ENCODE results near the gene TEAD1. TPM values are rescaled to one million over a fixed set of nuclear protein-coding genes. Genes with fewer than 3 reads are reported as not detected.

The TEAD1 gene
- total RNA-seq, 2 donors from 2014 or later = 0.05 to 0.55 TPM

GRCh38 chr11:12777208-12777874 is 103.1 kb downstream of the TEAD1 start:
- Mint-ChIP-seq H3K27ac (no peak overlapping the region), H3K4me1 (no peaks in the 10 kb centered on the region), H3K36me3 (ENCODE audit: low read depth) (no peaks in the 10 kb centered on the region), H3K27me3 (peaks cover 34% of the 10 kb centered on the region), H3K4me3 (no peak overlapping the region)
- ATAC-seq (no peak), DNase-seq (no peak)
- H3K9me3 ChIP-seq (ENCODE audit: control insufficient read depth, low read length, poor library complexity, severe bottlenecking) = no peaks in the 10 kb centered on the region

GRCh38 chr11:12778240-12778905 is 104.2 kb downstream of the TEAD1 start:
- DNase-seq = no peak
- H3K9me3 ChIP-seq (ENCODE audit: control insufficient read depth, low read length, poor library complexity, severe bottlenecking) = no peaks in the 10 kb centered on the region
- H3K4me3 Mint-ChIP-seq = no peak overlapping the region
- no peaks in the 10 kb centered on the region for H3K4me1 Mint-ChIP-seq
- H3K36me3 Mint-ChIP-seq (ENCODE audit: low read depth) = peaks cover 3% of the 10 kb centered on the region
- H3K27ac Mint-ChIP-seq = no peak overlapping the region
- H3K27me3 Mint-ChIP-seq = peaks cover 39% of the 10 kb centered on the region
- ATAC-seq = no peak

GRCh38 chr11:12783765-12784164 is 109.5 kb downstream of the TEAD1 start:
- Mint-ChIP-seq H3K36me3 (ENCODE audit: low read depth) (peaks cover 3% of the 10 kb centered on the region), H3K27ac (no peak overlapping the region), H3K27me3 (peaks cover 39% of the 10 kb centered on the region), H3K4me3 (no peak overlapping the region), H3K4me1 (peaks cover 6% of the 10 kb centered on the region)
- H3K9me3 ChIP-seq (ENCODE audit: control insufficient read depth, low read length, poor library complexity, severe bottlenecking) = no peaks in the 10 kb centered on the region
- DNase-seq (no peak), ATAC-seq (no peak)

- Mint-ChIP-seq H3K27me3 (peaks cover 32% of the 10 kb centered on the region), H3K4me3 (no peak overlapping the region), H3K4me1 (peaks cover 6% of the 10 kb centered on the region), H3K27ac (no peak overlapping the region), H3K36me3 (ENCODE audit: low read depth) (peaks cover 3% of the 10 kb centered on the region)
- no peaks in the 10 kb centered on the region for H3K9me3 ChIP-seq (ENCODE audit: control insufficient read depth, low read length, poor library complexity, severe bottlenecking)
- DNase-seq (no peak), ATAC-seq (no peak)
These were observed 110.2 kb downstream of the TEAD1 start for GRCh38 chr11:12784445-12784844.

GRCh38 chr11:12784987-12785386 is 110.8 kb downstream of the TEAD1 start:
- Mint-ChIP-seq H3K4me1 (peaks cover 6% of the 10 kb centered on the region), H3K27me3 (peaks cover 29% of the 10 kb centered on the region), H3K4me3 (no peak overlapping the region), H3K27ac (no peak overlapping the region), H3K36me3 (ENCODE audit: low read depth) (peaks cover 3% of the 10 kb centered on the region)
- ATAC-seq (no peak), DNase-seq (no peak)
- H3K9me3 ChIP-seq (ENCODE audit: control insufficient read depth, low read length, poor library complexity, severe bottlenecking) = no peaks in the 10 kb centered on the region

- Mint-ChIP-seq H3K27ac (no peak overlapping the region), H3K36me3 (ENCODE audit: low read depth) (peaks cover 3% of the 10 kb centered on the region), H3K4me1 (peaks cover 6% of the 10 kb centered on the region), H3K4me3 (no peak overlapping the region), H3K27me3 (peaks cover 36% of the 10 kb centered on the region)
- H3K9me3 ChIP-seq (ENCODE audit: control insufficient read depth, low read length, poor library complexity, severe bottlenecking) = no peaks in the 10 kb centered on the region
- ATAC-seq (no peak), DNase-seq (no peak)
These were observed 111.7 kb downstream of the TEAD1 start for GRCh38 chr11:12785901-12786300.

GRCh38 chr11:12786450-12786849 is 112.2 kb downstream of the TEAD1 start:
- H3K27me3 Mint-ChIP-seq = peaks cover 40% of the 10 kb centered on the region
- no peak for DNase-seq
- H3K36me3 Mint-ChIP-seq (ENCODE audit: low read depth) = peaks cover 3% of the 10 kb centered on the region
- no peak overlapping the region for H3K27ac Mint-ChIP-seq
- peaks cover 6% of the 10 kb centered on the region for H3K4me1 Mint-ChIP-seq
- ATAC-seq = no peak
- H3K9me3 ChIP-seq (ENCODE audit: control insufficient read depth, low read length, poor library complexity, severe bottlenecking) = no peaks in the 10 kb centered on the region
- peak overlapping the region; percentile 47 for H3K4me3 Mint-ChIP-seq

- H3K36me3 Mint-ChIP-seq (ENCODE audit: low read depth) = peaks cover 3% of the 10 kb centered on the region
- no peaks in the 10 kb centered on the region for H3K9me3 ChIP-seq (ENCODE audit: control insufficient read depth, low read length, poor library complexity, severe bottlenecking)
- no peak overlapping the region for H3K4me3 Mint-ChIP-seq
- H3K4me1 Mint-ChIP-seq = peaks cover 6% of the 10 kb centered on the region
- H3K27me3 Mint-ChIP-seq = peaks cover 44% of the 10 kb centered on the region
- no peak for DNase-seq
- H3K27ac Mint-ChIP-seq = no peak overlapping the region
- ATAC-seq = no peak
These were observed 112.7 kb downstream of the TEAD1 start for GRCh38 chr11:12786891-12787290.

GRCh38 chr11:12787847-12788246 is 113.6 kb downstream of the TEAD1 start:
- no peaks in the 10 kb centered on the region for H3K9me3 ChIP-seq (ENCODE audit: control insufficient read depth, low read length, poor library complexity, severe bottlenecking)
- peaks cover 6% of the 10 kb centered on the region for H3K4me1 Mint-ChIP-seq
- H3K36me3 Mint-ChIP-seq (ENCODE audit: low read depth) = no peaks in the 10 kb centered on the region
- no peak overlapping the region for H3K27ac Mint-ChIP-seq
- ATAC-seq = no peak
- peaks cover 40% of the 10 kb centered on the region for H3K27me3 Mint-ChIP-seq
- H3K4me3 Mint-ChIP-seq = no peak overlapping the region
- no peak for DNase-seq

- H3K4me1 Mint-ChIP-seq = peaks cover 3% of the 10 kb centered on the region
- ATAC-seq (no peak), DNase-seq (no peak)
- peaks cover 34% of the 10 kb centered on the region for H3K27me3 Mint-ChIP-seq
- no peak overlapping the region for H3K27ac Mint-ChIP-seq
- no peaks in the 10 kb centered on the region for H3K36me3 Mint-ChIP-seq (ENCODE audit: low read depth)
- no peak overlapping the region for H3K4me3 Mint-ChIP-seq
- H3K9me3 ChIP-seq (ENCODE audit: control insufficient read depth, low read length, poor library complexity, severe bottlenecking) = no peaks in the 10 kb centered on the region
These were observed 114.8 kb downstream of the TEAD1 start for GRCh38 chr11:12789054-12789453.

GRCh38 chr11:12789596-12790215 is 115.5 kb downstream of the TEAD1 start:
- H3K27me3 Mint-ChIP-seq = peaks cover 34% of the 10 kb centered on the region
- ATAC-seq (no peak), DNase-seq (no peak)
- H3K9me3 ChIP-seq (ENCODE audit: control insufficient read depth, low read length, poor library complexity, severe bottlenecking) = no peaks in the 10 kb centered on the region
- peaks cover 3% of the 10 kb centered on the region for H3K4me1 Mint-ChIP-seq
- no peaks in the 10 kb centered on the region for H3K36me3 Mint-ChIP-seq (ENCODE audit: low read depth)
- no peak overlapping the region for H3K27ac Mint-ChIP-seq
- no peak overlapping the region for H3K4me3 Mint-ChIP-seq

- Mint-ChIP-seq H3K36me3 (ENCODE audit: low read depth) (no peaks in the 10 kb centered on the region), H3K4me3 (no peak overlapping the region), H3K27me3 (peaks cover 32% of the 10 kb centered on the region), H3K4me1 (peaks cover 3% of the 10 kb centered on the region), H3K27ac (no peak overlapping the region)
- DNase-seq = no peak
- H3K9me3 ChIP-seq (ENCODE audit: control insufficient read depth, low read length, poor library complexity, severe bottlenecking) = no peaks in the 10 kb centered on the region
- no peak for ATAC-seq
These were observed 116.8 kb downstream of the TEAD1 start for GRCh38 chr11:12790861-12791616.

- Mint-ChIP-seq H3K27ac (no peak overlapping the region), H3K4me3 (no peak overlapping the region), H3K4me1 (no peaks in the 10 kb centered on the region), H3K36me3 (ENCODE audit: low read depth) (no peaks in the 10 kb centered on the region), H3K27me3 (peaks cover 26% of the 10 kb centered on the region)
- ATAC-seq (no peak), DNase-seq (no peak)
- H3K9me3 ChIP-seq (ENCODE audit: control insufficient read depth, low read length, poor library complexity, severe bottlenecking) = no peaks in the 10 kb centered on the region
These were observed 117.8 kb downstream of the TEAD1 start for GRCh38 chr11:12792018-12792417.

Measured in T-helper 17 cell (primary cell).